IMR-90 (cell line): ENCODE data around the gene DDN. TPM values are rescaled to one million over a fixed set of nuclear protein-coding genes. Genes with fewer than 3 reads are reported as not detected.
A peak's percentile ranks its signal among the peaks of the same experiment; 100 is the strongest.

Experiments used
- ATAC-seq: fragments of 200-7000 bp; cut with Tn5 transposase; 2 replicates; pipeline ENCODE4 v1.9.1; 2020; ENCODE audit warnings: low read depth, mild to moderate bottlenecking, moderate library complexity
- BruUV-seq: library from RNA; stranded (reverse); fragments of 400-500 nt; replicated peaks from 2 replicates; lab custom pipeline; 2021; lab: Mats Ljungman, UMichigan
- CTCF ChIA-PET: fragments of 300-600 bp; formaldehyde crosslinking; extraction: SDS; loops from one replicate; lab custom pipeline; 2021; ENCODE audit warnings: antibody characterized with exemption; lab: Yijun Ruan, JAX
- POLR2A ChIA-PET: fragments of 300-600 bp; sonication (Branson Sonifier 250); formaldehyde crosslinking; loops from one replicate; lab custom pipeline; 2022; ENCODE audit warnings: antibody characterized with exemption; ENCODE audit not compliant: unreplicated experiment; lab: Charles Lee
- DNase-seq: peaks from one replicate; pipeline ENCODE4 v3.0.0; 2013
- H2AFZ ChIP-seq: replicated peaks from 2 replicates; pipeline ENCODE3; 2013; ENCODE audit warnings: low read length, mild to moderate bottlenecking; ENCODE audit not compliant: poor library complexity
- H2AK5ac ChIP-seq: 2 replicates; pipeline ENCODE4 v1.6.1; 2013; ENCODE audit warnings: low read depth, low read length, inconsistent platforms
- H2AK9ac ChIP-seq: replicated peaks from 2 replicates; pipeline ENCODE3; 2013; ENCODE audit warnings: mild to moderate bottlenecking, low read depth, low read length, moderate library complexity; ENCODE audit not compliant: poor library complexity
- H2BK120ac ChIP-seq: 2 replicates; pipeline ENCODE4 v1.6.1; 2013; ENCODE audit warnings: low read depth, low read length, inconsistent platforms
- H2BK15ac ChIP-seq: 3 replicates; pipeline ENCODE4 v1.6.1; 2013; ENCODE audit warnings: low read depth, low read length, inconsistent platforms
- H2BK20ac ChIP-seq: 2 replicates; pipeline ENCODE4 v1.6.1; 2013; ENCODE audit warnings: low read depth, mild to moderate bottlenecking, inconsistent platforms, low read length, moderate library complexity
- H2BK5ac ChIP-seq: 2 replicates; pipeline ENCODE4 v1.6.1; 2013; ENCODE audit warnings: mild to moderate bottlenecking, low read depth, low read length, inconsistent platforms; ENCODE audit not compliant: poor library complexity, severe bottlenecking
- H3K14ac ChIP-seq: replicated peaks from 2 replicates; pipeline ENCODE4 v1.6.1; 2013; ENCODE audit warnings: low read depth, low read length, inconsistent platforms
- H3K18ac ChIP-seq: 2 replicates; pipeline ENCODE4 v1.6.1; 2013; ENCODE audit warnings: low read depth, low read length, control low read depth
- H3K23ac ChIP-seq: 2 replicates; pipeline ENCODE4 v1.6.1; 2013; ENCODE audit warnings: low read depth, low read length, inconsistent platforms
- H3K27ac ChIP-seq: 2 replicates; pipeline ENCODE4 v1.5.1; 2013; ENCODE audit warnings: mild to moderate bottlenecking, control low read depth, low read length; ENCODE audit not compliant: insufficient read depth
- H3K27me3 ChIP-seq: 2 replicates; pipeline ENCODE4 v1.6.1; 2013; ENCODE audit warnings: low read length; ENCODE audit not compliant: control insufficient read depth, insufficient read depth
- H3K36me3 ChIP-seq: 2 replicates; pipeline ENCODE4 v1.6.1; 2013; ENCODE audit warnings: low read length, mixed read lengths; ENCODE audit not compliant: control insufficient read depth, insufficient read depth
- H3K4ac ChIP-seq: 2 replicates; pipeline ENCODE4 v1.6.1; 2013; ENCODE audit warnings: low read depth, low read length, inconsistent platforms
- H3K4me1 ChIP-seq: 2 replicates; pipeline ENCODE4 v1.6.1; 2013; ENCODE audit warnings: low read length, mixed read lengths; ENCODE audit not compliant: control insufficient read depth, insufficient read depth
- H3K4me2 ChIP-seq: 2 replicates; pipeline ENCODE4 v1.6.1; 2013; ENCODE audit warnings: low read depth, mild to moderate bottlenecking, control low read depth, low read length, moderate library complexity
- H3K4me3 ChIP-seq: 2 replicates; pipeline ENCODE4 v1.5.1; 2013; ENCODE audit warnings: low read depth, mild to moderate bottlenecking, control low read depth, low read length, moderate library complexity; ENCODE audit not compliant: insufficient read depth
- H3K56ac ChIP-seq: 2 replicates; pipeline ENCODE4 v1.6.1; 2013; ENCODE audit warnings: low read length, inconsistent platforms; ENCODE audit not compliant: insufficient read depth; ENCODE audit errors: extremely low read depth
- H3K79me1 ChIP-seq, 2 experiments: 2 replicates each; pipeline ENCODE4 v1.6.1; 2013; ENCODE audit warnings: low read length in 2 of 2, inconsistent platforms in 1 of 2, low read depth in 1 of 2
- H3K9ac ChIP-seq: 2 replicates; pipeline ENCODE4 v1.6.1; 2013; ENCODE audit warnings: low read depth, low read length, control low read depth
- H3K9me1 ChIP-seq: 2 replicates; pipeline ENCODE4 v1.6.1; 2013; ENCODE audit warnings: low read length, inconsistent platforms; ENCODE audit not compliant: insufficient read depth
- H3K9me3 ChIP-seq: 2 replicates; pipeline ENCODE4 v1.6.1; 2013; ENCODE audit warnings: low read length; ENCODE audit not compliant: control insufficient read depth, insufficient read depth
- H4K20me1 ChIP-seq: 2 replicates; pipeline ENCODE4 v1.6.1; 2013; ENCODE audit warnings: low read length, inconsistent platforms; ENCODE audit not compliant: insufficient read depth
- H4K5ac ChIP-seq: 2 replicates; pipeline ENCODE4 v1.6.1; 2013; ENCODE audit warnings: mild to moderate bottlenecking, low read depth, low read length, control low read depth
- H4K8ac ChIP-seq, 2 experiments: 2 replicates each; pipeline ENCODE4 v1.6.1; 2013; ENCODE audit warnings: low read depth in 2 of 2, low read length in 2 of 2, control low read depth in 1 of 2, inconsistent platforms in 1 of 2
- H4K91ac ChIP-seq: 2 replicates; pipeline ENCODE4 v1.6.1; 2013; ENCODE audit warnings: low read depth, low read length, inconsistent platforms; ENCODE audit not compliant: insufficient read depth
- BHLHE40 ChIP-seq: fragments of 150-350 bp; IDR thresholded peaks from 2 replicates; pipeline ENCODE4 v1.6.1; 2016; ENCODE audit warnings: mild to moderate bottlenecking, low read depth, low read length
- CEBPB ChIP-seq: IDR thresholded peaks from 2 replicates; pipeline ENCODE4 v1.6.1; 2012; ENCODE audit warnings: low read depth, low read length, improper control_type of control experiment
- CHD1 ChIP-seq: IDR thresholded peaks from 2 replicates; pipeline ENCODE4 v1.6.1; 2012; ENCODE audit warnings: low read depth, low read length, improper control_type of control experiment
- FOS ChIP-seq: fragments of 150-350 bp; IDR thresholded peaks from 2 replicates; pipeline ENCODE4 v1.6.1; 2016; ENCODE audit warnings: low read depth, low read length
- MAFK ChIP-seq: IDR thresholded peaks from 2 replicates; pipeline ENCODE4 v1.6.1; 2012; ENCODE audit warnings: low read depth, low read length, improper control_type of control experiment
- MAZ ChIP-seq: IDR thresholded peaks from 2 replicates; pipeline ENCODE4 v1.6.1; 2012; ENCODE audit warnings: low read depth, mild to moderate bottlenecking, low read length, improper control_type of control experiment, moderate library complexity, borderline replicate concordance
- MXI1 ChIP-seq: IDR thresholded peaks from 2 replicates; pipeline ENCODE4 v1.6.1; 2012; ENCODE audit warnings: low read depth, mild to moderate bottlenecking, low read length, moderate library complexity, borderline replicate concordance
- NFE2L2 ChIP-seq: fragments of 150-350 bp; IDR thresholded peaks from 2 replicates; pipeline ENCODE4 v1.6.1; 2016; ENCODE audit warnings: low read depth, mild to moderate bottlenecking, low read length
- RCOR1 ChIP-seq: IDR thresholded peaks from 2 replicates; pipeline ENCODE4 v1.6.1; 2012; ENCODE audit warnings: mild to moderate bottlenecking, low read length, improper control_type of control experiment; ENCODE audit not compliant: insufficient replicate concordance
- SMC3 ChIP-seq: fragments of 150-350 bp; IDR thresholded peaks from 2 replicates; pipeline ENCODE4 v1.6.1; 2016; ENCODE audit warnings: low read depth, mild to moderate bottlenecking, antibody characterized with exemption, low read length, moderate library complexity
- WGBS, 2 experiments: methylation state at CpG; one replicate each; pipeline versions ENCODE4 v1.1.5 to v1.1.7; 2013; ENCODE audit warnings: missing lambda C conversion rate in 2 of 2; ENCODE audit not compliant: insufficient read length in 1 of 2; ENCODE audit errors: extremely low coverage in 2 of 2; 5-methylcytosine and 5-hydroxymethylcytosine counted together
- dilution Hi-C: fragments of 300-500 bp; cut with HindIII; formaldehyde crosslinking; loops from one replicate; pipeline ENCODE4 v1.14.3; 2018; ENCODE audit warnings: low sequenced_read_pairs; ENCODE audit not compliant: unreplicated experiment
- in situ Hi-C: fragments of 300-500 bp; cut with MboI; formaldehyde crosslinking; loops from 3 replicates; pipeline ENCODE4 v1.14.3; 2019; ENCODE audit warnings: low sequenced_read_pairs, inconsistent platforms, mixed read lengths
- intact Hi-C: fragments of 100-400 bp; cut with micrococcal nuclease; formaldehyde crosslinking; loops from 2 replicates; pipeline ENCODE4 v1.10.0; 2022
- polyA plus RNA-seq, 3 experiments: library from polyadenylated mRNA; depleted of rRNA; stranded (reverse); fragments of >200 nt; gene quantifications; 2 replicates each; pipeline ENCODE4 v1.2.3, GENCODE V29; 2012; ENCODE audit warnings: low replicate concordance in 1 of 3
- total RNA-seq: library from RNA; depleted of rRNA; stranded (reverse); fragments of >200 nt; gene quantifications from 2 replicates; pipeline ENCODE4 v1.2.3, GENCODE V29; 2012
- TF ChIP-seq, protein P1 (sequence below): fragments of 150-350 bp; IDR thresholded peaks from 2 replicates; pipeline ENCODE4 v1.6.1; 2017; ENCODE audit warnings: mild to moderate bottlenecking, antibody characterized with exemption, low read length, low read depth
- TF ChIP-seq, protein P2 (sequence below): conservative IDR thresholded peaks from 2 replicates; pipeline ENCODE4 v1.5.1; 2012; ENCODE audit warnings: mild to moderate bottlenecking, low read depth, low read length, improper control_type of control experiment

Gene DDN
- total and polyA plus RNA-seq, 2 of the 4 experiments (the other 2 are of a cell fraction): 0.18 to 0.21 TPM

DNA sequence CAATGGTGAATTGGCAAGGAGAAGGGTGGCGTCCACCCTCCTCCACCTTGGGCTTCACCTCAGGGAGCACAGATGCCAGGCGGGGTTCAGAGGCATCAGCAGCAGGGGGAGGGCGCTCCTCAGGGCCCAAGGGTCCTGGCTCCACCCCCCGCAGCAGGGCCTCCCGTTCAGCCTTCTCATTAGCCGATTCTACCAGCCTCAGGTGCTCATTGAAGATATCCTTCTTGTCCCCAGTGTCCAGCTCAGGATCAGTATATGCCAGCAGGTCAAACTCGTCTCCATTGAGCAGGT lies 38.7 kb upstream of the DDN start:
- Histone ChIP-seq H3K4me2 (no peak overlapping the region), H3K23ac (no peak overlapping the region), H4K8ac (no peak overlapping the region), H4K91ac (no peak overlapping the region), H2AK9ac (no peak overlapping the region), H3K56ac (no peak overlapping the region), H2BK20ac (no peak overlapping the region), H3K4ac (no peak overlapping the region), H3K9me1 (no peaks in the 10 kb centered on the region), H2BK120ac (no peak overlapping the region), H2AFZ (no peak overlapping the region), H2BK5ac (no peak overlapping the region), H3K27me3 (no peaks in the 10 kb centered on the region), H3K18ac (no peak overlapping the region), H3K4me1 (no peaks in the 10 kb centered on the region), H4K20me1 (peaks cover 7% of the 10 kb centered on the region; the same call in 1 of the 2 replicates), H3K79me1 (peaks cover 23 to 34% of the 10 kb centered on the region in 2 experiments), H3K14ac (no peak overlapping the region), H3K9me3 (no peaks in the 10 kb centered on the region), H3K36me3 (peaks cover 86% of the 10 kb centered on the region), H4K5ac (no peak overlapping the region), H2BK15ac (no peak overlapping the region), H3K4me3 (no peak overlapping the region), H3K27ac (no peak overlapping the region), H2AK5ac (no peak overlapping the region), H3K9ac (no peak overlapping the region)
- ATAC-seq: no peak
- WGBS, 2 experiments: 96% methylated on average over 6 of the region's 7 CpGs; no CpG with 5 or more reads in 1 of the 2 experiments
- no peak for DNase-seq
- TF ChIP-seq RCOR1 (no peak), MXI1 (no peak), CHD1 (no peak), NFE2L2 (no peak), BHLHE40 (no peak), MAFK (no peak), SMC3 (no peak), FOS (no peak), CEBPB (no peak), MAZ (no peak)
- TF ChIP-seq, protein P1, sequence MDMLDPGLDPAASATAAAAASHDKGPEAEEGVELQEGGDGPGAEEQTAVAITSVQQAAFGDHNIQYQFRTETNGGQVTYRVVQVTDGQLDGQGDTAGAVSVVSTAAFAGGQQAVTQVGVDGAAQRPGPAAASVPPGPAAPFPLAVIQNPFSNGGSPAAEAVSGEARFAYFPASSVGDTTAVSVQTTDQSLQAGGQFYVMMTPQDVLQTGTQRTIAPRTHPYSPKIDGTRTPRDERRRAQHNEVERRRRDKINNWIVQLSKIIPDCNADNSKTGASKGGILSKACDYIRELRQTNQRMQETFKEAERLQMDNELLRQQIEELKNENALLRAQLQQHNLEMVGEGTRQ: no peak
- TF ChIP-seq, protein P2, sequence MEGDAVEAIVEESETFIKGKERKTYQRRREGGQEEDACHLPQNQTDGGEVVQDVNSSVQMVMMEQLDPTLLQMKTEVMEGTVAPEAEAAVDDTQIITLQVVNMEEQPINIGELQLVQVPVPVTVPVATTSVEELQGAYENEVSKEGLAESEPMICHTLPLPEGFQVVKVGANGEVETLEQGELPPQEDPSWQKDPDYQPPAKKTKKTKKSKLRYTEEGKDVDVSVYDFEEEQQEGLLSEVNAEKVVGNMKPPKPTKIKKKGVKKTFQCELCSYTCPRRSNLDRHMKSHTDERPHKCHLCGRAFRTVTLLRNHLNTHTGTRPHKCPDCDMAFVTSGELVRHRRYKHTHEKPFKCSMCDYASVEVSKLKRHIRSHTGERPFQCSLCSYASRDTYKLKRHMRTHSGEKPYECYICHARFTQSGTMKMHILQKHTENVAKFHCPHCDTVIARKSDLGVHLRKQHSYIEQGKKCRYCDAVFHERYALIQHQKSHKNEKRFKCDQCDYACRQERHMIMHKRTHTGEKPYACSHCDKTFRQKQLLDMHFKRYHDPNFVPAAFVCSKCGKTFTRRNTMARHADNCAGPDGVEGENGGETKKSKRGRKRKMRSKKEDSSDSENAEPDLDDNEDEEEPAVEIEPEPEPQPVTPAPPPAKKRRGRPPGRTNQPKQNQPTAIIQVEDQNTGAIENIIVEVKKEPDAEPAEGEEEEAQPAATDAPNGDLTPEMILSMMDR: no peak
- BruUV-seq: TSS peak; percentile 17
- ChIA-PET POLR2A (no interaction called here), CTCF (no interaction called here)
- dilution Hi-C loops (no loop called here), intact Hi-C loops (no loop called here), in situ Hi-C loops (no loop called here)
